Common myeloid progenitor, CD34-positive (primary cell): ENCODE data around the gene SUSD4.

ENCODE experiments used
- CTCF ChIA-PET: fragments of 350-600 bp; sonication (Branson Sonifier 250); formaldehyde crosslinking; loops from one replicate; lab custom pipeline; 2021; ENCODE audit warnings: antibody characterized with exemption; lab: Charles Lee
- POLR2A ChIA-PET: fragments of 350-600 bp; sonication (Branson Sonifier 250); formaldehyde crosslinking; loops from one replicate; lab custom pipeline; 2021; ENCODE audit warnings: antibody characterized with exemption; lab: Charles Lee
- DNase-seq, 3 donors: peaks; one replicate each; pipeline versions ENCODE4 v3.0.0 to v3.0.0-alpha.2; 2013
- H3K27ac ChIP-seq, 2 experiments: 1 replicate in 1 of 2; 2 replicates in 1 of 2; pipeline ENCODE4 v1.7.0; 2013; ENCODE audit warnings: inconsistent platforms in 2 of 2, low read length in 2 of 2, mild to moderate bottlenecking in 2 of 2, low read depth in 1 of 2, moderate library complexity in 1 of 2; ENCODE audit not compliant: severe bottlenecking in 2 of 2, insufficient read depth in 1 of 2, poor library complexity in 1 of 2
- H3K27me3 ChIP-seq, 5 experiments: replicated peaks in 2 of 5; 1 replicate in 3 of 5; 2 replicates in 2 of 5; pipeline versions ENCODE4 v1.6.1 to v1.7.0; 2013; ENCODE audit warnings: low read length in 4 of 5, mild to moderate bottlenecking in 2 of 5, moderate library complexity in 2 of 5, inconsistent platforms in 1 of 5; ENCODE audit not compliant: insufficient read depth in 5 of 5, control insufficient read depth in 4 of 5
- H3K36me3 ChIP-seq, 4 experiments: 1 replicate in 2 of 4; 2 replicates in 2 of 4; pipeline versions ENCODE4 v1.6.1 to v1.7.0; 2013; ENCODE audit warnings: low read length in 3 of 4, control low read depth in 1 of 4, mild to moderate bottlenecking in 1 of 4; ENCODE audit not compliant: control insufficient read depth in 4 of 4, insufficient read depth in 4 of 4
- H3K4me1 ChIP-seq, 4 experiments: 1 replicate in 3 of 4; 2 replicates in 1 of 4; pipeline versions ENCODE4 v1.6.1 to v1.7.1; 2013; ENCODE audit warnings: low read length in 3 of 4, mild to moderate bottlenecking in 3 of 4, control low read depth in 1 of 4, inconsistent platforms in 1 of 4, moderate library complexity in 1 of 4; ENCODE audit not compliant: control insufficient read depth in 4 of 4, insufficient read depth in 4 of 4; ENCODE audit errors: control extremely low read depth in 1 of 4
- H3K4me3 ChIP-seq, 7 experiments: 1 replicate in 4 of 7; 2 replicates in 3 of 7; pipeline versions ENCODE4 v1.5.1 to v1.7.0; 2013; ENCODE audit warnings: mild to moderate bottlenecking in 7 of 7, low read length in 6 of 7, moderate library complexity in 6 of 7, inconsistent platforms in 2 of 7, low read depth in 2 of 7, control low read depth in 1 of 7; ENCODE audit not compliant: insufficient read depth in 4 of 7, control insufficient read depth in 1 of 7; ENCODE audit errors: extremely low read depth in 1 of 7
- H3K9me3 ChIP-seq, 5 experiments: 1 replicate in 4 of 5; 2 replicates in 1 of 5; pipeline versions ENCODE4 v1.6.1 to v1.7.1; 2013; ENCODE audit warnings: low read length in 4 of 5, mild to moderate bottlenecking in 2 of 5, inconsistent platforms in 1 of 5, low read depth in 1 of 5, moderate library complexity in 1 of 5; ENCODE audit not compliant: control insufficient read depth in 4 of 5, insufficient read depth in 2 of 5; ENCODE audit errors: control extremely low read depth in 1 of 5
- WGBS: methylation state at CpG from one replicate; pipeline ENCODE4 v1.1.5; 2013; ENCODE audit not compliant: insufficient coverage; 5-methylcytosine and 5-hydroxymethylcytosine counted together

The SUSD4 gene

DNA sequence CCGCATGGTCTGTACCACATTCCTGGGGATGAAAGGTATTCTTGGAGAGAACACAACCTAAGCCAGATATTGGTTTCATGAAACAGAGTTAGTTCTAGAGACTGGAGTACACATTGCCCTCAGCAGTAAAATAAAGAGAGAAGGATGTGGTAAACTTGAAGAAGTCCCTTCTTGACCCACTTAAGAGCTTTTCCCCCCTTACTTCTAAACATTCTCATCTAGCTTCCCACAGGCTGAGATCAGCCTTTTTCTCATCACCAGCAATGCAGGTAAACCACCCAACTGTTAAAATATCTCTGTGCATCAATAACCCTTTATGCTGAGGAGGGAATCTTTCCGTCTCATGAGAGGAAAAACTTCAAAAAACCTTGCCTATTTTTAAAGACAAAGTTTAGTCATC is 62.6 kb downstream of the SUSD4 start:
- WGBS, result 100% methylated on average over 1 of the region's 2 CpGs
- no peak overlapping the region for H3K27ac ChIP-seq
- POLR2A ChIA-PET, result no interaction called here

DNA sequence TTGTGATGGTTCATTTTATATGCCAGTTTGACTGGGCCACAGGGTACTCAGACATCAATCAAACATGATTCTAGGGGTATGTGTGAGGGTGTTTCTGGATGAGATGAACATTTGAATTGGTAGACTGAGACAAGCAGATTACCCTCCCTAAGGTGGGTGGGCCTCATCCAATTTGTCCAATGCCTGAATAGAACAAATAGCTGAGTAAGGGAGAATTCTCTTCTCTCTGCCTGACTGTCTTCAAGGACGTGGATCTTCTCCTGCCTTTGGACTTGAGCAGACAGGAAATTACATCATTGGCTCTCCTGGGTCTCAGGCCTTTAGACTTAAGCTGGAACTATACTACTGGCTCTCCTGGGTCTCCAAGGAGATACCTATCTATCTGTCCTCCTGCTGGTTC is 64.4 kb downstream of the SUSD4 start:
- Histone ChIP-seq H3K27ac (no peak overlapping the region), H3K4me1 (no peaks in the 10 kb centered on the region), H3K36me3 (no peaks in the 10 kb centered on the region), H3K9me3 (peaks cover 0 to 11% (median 5%) of the 10 kb centered on the region in 5 experiments), H3K27me3 (peaks cover 0 to 4% (median 0%) of the 10 kb centered on the region in 5 experiments), H3K4me3 (no peak overlapping the region)
- POLR2A ChIA-PET, result no interaction called here
- DNase-seq, result no peak
- CTCF ChIA-PET, result no interaction called here
- 86% methylated on average over 1 of the region's 1 CpG for WGBS

More for the DNA sequence above, 62.6 kb downstream of the SUSD4 start:
- H3K4me3 ChIP-seq, result no peak overlapping the region
- no peak for DNase-seq
- CTCF ChIA-PET, result no interaction called here
- no peaks in the 10 kb centered on the region for H3K4me1 ChIP-seq
- no peaks in the 10 kb centered on the region for H3K36me3 ChIP-seq
- H3K9me3 ChIP-seq, result peaks cover 0 to 11% (median 3%) of the 10 kb centered on the region in 5 experiments
- peaks cover 0 to 4% (median 0%) of the 10 kb centered on the region in 5 experiments for H3K27me3 ChIP-seq

DNA sequence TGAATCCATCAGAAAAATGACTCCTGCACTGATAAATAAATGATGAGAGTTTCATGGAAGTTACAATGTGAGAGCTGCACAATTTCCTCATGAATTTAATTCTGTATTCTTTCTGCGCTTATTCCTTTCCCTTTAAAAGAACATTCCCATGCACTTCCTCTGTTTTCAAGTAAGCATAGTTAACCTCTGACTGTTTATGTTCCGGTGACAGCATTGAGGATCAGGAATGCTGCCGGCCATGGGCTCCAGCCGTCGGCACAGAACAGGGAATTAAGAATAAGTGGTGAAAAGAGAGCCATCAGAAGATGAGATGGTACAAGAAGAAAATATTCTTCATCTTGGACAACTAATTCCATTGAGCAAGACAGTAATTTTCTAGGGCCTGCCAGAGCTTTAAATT is 65.3 kb downstream of the SUSD4 start:
- ChIA-PET CTCF (no interaction called here), POLR2A (no interaction called here)
- no peaks in the 10 kb centered on the region for H3K4me1 ChIP-seq
- H3K27me3 ChIP-seq, result peaks cover 0 to 4% (median 0%) of the 10 kb centered on the region in 5 experiments
- H3K36me3 ChIP-seq, result no peaks in the 10 kb centered on the region
- no peak overlapping the region for H3K27ac ChIP-seq
- peaks cover 0 to 8% (median 5%) of the 10 kb centered on the region in 5 experiments for H3K9me3 ChIP-seq
- H3K4me3 ChIP-seq, result no peak overlapping the region
- DNase-seq, result no peak
- no CpG with 5 or more reads among the region's 5 CpGs for WGBS

DNA sequence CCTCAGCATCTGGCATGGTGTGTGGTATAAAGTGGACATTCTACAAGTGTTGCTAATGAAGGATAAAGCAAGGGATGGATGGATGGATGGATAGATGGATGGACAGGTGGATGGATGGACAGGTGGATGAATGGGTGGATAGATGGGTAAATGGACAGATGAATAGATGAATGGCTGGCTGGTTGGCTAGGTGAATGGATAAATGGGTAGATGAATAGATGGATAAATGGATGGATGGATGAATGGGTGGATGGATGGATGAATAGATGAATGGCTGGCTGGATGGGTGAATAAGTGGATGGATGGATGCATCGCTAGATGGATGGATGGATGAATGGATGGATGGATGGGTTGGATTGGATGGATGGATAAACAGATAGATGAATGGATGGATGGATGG is 66.2 kb downstream of the SUSD4 start:
- Histone ChIP-seq H3K9me3 (peaks cover 0 to 4% (median 1%) of the 10 kb centered on the region in 5 experiments), H3K27ac (no peak overlapping the region), H3K4me3 (no peak overlapping the region), H3K27me3 (peaks cover 0 to 7% (median 2%) of the 10 kb centered on the region in 5 experiments), H3K4me1 (no peaks in the 10 kb centered on the region), H3K36me3 (no peaks in the 10 kb centered on the region)
- CTCF ChIA-PET, result no interaction called here
- POLR2A ChIA-PET, result no interaction called here
- WGBS, result 88% methylated on average over 1 of the region's 1 CpG
- no peak for DNase-seq

DNA sequence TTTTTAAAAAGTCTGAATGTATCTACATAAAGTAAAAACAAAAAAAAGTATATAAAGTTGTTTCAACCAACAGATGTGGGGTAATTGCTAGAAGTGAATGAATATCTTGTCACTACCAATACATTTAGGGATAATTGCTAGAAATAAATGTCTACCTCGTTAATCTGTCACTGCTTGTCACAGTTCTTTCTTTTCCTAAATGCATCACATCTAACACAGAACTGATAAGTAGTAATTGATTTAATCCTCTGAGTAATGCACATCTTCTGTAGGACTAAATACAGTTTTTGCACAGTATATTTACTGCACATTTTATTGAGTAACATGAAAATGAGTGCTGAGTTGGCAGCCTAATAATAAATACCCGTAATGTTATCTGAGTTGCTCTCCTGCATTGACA is 72.2 kb downstream of the SUSD4 start:
- H3K9me3 ChIP-seq, result peaks cover 0 to 2% (median 0%) of the 10 kb centered on the region in 5 experiments
- CTCF ChIA-PET, result no interaction called here
- H3K27ac ChIP-seq, result no peak overlapping the region
- no peak overlapping the region for H3K4me3 ChIP-seq
- DNase-seq, result no peak
- WGBS, result no CpG with 5 or more reads among the region's 2 CpGs
- POLR2A ChIA-PET, result no interaction called here
- H3K27me3 ChIP-seq, result peaks cover 0 to 9% (median 2%) of the 10 kb centered on the region in 5 experiments
- H3K36me3 ChIP-seq, result no peaks in the 10 kb centered on the region
- H3K4me1 ChIP-seq, result no peaks in the 10 kb centered on the region

DNA sequence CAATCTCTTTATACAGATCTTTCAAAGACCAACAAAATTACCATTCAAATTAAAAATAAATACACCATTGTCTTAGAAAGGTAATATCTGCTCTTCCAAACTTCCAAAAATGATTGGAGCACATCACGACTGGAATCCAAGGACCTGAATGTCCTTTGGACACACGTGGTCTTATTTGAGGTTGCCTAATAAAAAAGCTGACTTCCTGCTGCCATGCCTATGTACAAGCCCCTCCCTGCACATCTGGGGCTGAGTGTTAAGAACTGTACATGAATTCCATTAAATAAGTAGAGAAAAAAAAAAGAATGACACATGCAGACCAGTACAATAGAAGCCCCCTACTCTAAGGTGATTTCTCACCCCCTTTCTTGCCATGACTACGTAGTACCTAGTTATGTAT is 73.6 kb downstream of the SUSD4 start:
- H3K27ac ChIP-seq, result no peak overlapping the region
- DNase-seq, result no peak
- WGBS, result 60% methylated on average over 2 of the region's 3 CpGs
- POLR2A ChIA-PET, result no interaction called here
- no peaks in the 10 kb centered on the region for H3K4me1 ChIP-seq
- CTCF ChIA-PET, result interaction anchor here (0.6 kb wide), 1 partner anchor 1859 kb away, joined by 5 read pairs; no protein-coding TSS in a partner anchor
- H3K9me3 ChIP-seq, result no peaks in the 10 kb centered on the region
- H3K27me3 ChIP-seq, result peaks cover 0 to 9% (median 2%) of the 10 kb centered on the region in 5 experiments
- no peaks in the 10 kb centered on the region for H3K36me3 ChIP-seq
- no peak overlapping the region for H3K4me3 ChIP-seq

DNA sequence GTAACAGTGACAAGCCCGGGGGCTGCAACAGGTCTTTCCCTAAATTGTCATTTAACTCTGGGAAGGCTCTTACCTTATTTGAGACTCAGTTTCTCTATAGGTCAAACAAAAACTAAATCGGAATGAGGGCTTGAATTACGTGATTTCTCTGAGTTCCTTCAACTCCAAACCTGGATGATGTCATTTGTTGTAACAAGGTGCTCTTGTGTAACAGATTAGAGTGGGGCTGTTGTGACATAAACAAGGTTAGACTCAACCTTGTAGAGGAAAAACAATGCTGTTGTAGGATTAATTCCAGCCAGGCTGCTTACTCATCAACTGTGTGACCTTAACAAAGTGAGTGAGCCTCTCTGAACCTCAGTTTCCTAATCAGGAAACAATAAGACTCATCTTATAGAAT is 74.4 kb downstream of the SUSD4 start:
- Histone ChIP-seq H3K9me3 (no peaks in the 10 kb centered on the region), H3K4me3 (no peak overlapping the region), H3K36me3 (no peaks in the 10 kb centered on the region), H3K4me1 (no peaks in the 10 kb centered on the region), H3K27ac (no peak overlapping the region), H3K27me3 (peaks cover 0 to 9% (median 2%) of the 10 kb centered on the region in 5 experiments)
- WGBS, result 89% methylated on average over 1 of the region's 3 CpGs
- CTCF ChIA-PET, result no interaction called here
- POLR2A ChIA-PET, result no interaction called here
- no peak for DNase-seq
